HG03060 (cell line): ENCODE data around the gene CHMP2A.
A peak's percentile ranks its signal among the peaks of the same experiment; 100 is the strongest.
"Not testable (repeated sequence)": the region's sequence is repeated elsewhere in the genome, so short reads cannot be mapped to it uniquely, and the experiment has no call there.

Source experiments
- ATAC-seq: cut with Tn5 transposase; IDR thresholded peaks from one replicate; pipeline ENCODE4 v1.9.1; 2021; ENCODE audit warnings: low read depth, moderate number of reproducible peaks; ENCODE audit not compliant: unreplicated experiment

The CHMP2A gene

GRCh38 chr19:58542641-58543372, 12.1 kb downstream of the CHMP2A start:
- not testable (repeated sequence) for ATAC-seq

DNA sequence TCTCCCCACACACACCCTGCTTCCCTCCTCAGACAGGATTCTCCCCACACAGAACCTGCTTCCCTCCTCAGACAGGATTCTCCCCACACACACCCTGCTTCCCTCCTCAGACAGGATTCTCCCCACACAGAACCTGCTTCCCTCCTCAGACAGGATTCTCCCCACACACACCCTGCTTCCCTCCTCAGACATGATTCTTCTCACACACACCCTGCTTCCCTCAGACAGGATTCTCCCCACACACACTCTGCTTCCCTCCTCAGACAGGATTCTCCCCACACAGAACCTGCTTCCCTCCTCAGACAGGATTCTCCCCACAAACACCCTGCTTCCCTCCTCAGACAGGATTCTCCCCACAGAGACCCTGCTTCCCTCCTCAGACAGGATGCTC, 15.7 kb downstream of the CHMP2A start:
- not testable (repeated sequence) for ATAC-seq

DNA sequence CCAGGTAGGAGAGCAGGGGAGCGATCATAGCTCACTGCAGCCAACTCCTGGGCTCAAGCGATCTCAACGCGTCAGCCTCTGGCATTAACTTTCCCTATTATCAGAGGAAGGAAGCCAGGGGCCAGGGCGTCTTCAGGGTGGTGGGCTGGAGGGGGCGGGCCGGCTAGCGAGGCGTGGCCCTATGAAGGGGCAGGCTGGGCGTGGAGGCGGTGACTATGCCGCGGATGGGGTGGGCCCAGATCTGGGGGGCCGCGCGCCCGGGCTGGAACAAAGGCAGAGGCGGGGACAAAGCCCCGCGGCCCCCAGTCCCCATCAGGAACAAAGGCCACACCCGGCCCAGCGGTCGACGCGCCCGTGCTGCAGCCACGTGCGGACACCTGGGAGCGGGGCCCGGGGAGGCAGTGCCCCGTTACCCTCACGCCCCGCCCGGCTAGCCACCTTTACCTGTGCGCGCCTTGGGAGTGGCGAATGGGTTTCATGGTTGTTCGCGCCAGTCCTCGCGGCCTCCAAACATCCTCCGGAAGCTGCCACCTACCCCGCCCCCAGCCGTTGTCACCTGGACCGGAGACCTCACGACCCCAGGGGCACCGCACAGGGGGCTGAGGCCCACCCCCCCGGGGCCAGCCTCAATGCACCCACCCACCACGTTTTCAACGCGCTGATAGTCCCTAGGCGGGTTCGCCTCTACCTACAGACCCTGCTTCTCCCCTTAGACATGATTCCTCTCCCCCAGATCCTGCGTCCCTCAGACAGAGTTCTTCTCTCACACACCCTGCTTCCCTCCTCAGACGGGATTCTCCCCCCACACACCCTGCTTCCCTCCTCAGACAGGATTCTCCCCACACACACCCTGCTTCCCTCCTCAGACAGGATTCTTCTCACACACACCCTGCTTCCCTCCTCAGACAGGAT, 16.4 kb downstream of the CHMP2A start:
- ATAC-seq = no peak

DNA sequence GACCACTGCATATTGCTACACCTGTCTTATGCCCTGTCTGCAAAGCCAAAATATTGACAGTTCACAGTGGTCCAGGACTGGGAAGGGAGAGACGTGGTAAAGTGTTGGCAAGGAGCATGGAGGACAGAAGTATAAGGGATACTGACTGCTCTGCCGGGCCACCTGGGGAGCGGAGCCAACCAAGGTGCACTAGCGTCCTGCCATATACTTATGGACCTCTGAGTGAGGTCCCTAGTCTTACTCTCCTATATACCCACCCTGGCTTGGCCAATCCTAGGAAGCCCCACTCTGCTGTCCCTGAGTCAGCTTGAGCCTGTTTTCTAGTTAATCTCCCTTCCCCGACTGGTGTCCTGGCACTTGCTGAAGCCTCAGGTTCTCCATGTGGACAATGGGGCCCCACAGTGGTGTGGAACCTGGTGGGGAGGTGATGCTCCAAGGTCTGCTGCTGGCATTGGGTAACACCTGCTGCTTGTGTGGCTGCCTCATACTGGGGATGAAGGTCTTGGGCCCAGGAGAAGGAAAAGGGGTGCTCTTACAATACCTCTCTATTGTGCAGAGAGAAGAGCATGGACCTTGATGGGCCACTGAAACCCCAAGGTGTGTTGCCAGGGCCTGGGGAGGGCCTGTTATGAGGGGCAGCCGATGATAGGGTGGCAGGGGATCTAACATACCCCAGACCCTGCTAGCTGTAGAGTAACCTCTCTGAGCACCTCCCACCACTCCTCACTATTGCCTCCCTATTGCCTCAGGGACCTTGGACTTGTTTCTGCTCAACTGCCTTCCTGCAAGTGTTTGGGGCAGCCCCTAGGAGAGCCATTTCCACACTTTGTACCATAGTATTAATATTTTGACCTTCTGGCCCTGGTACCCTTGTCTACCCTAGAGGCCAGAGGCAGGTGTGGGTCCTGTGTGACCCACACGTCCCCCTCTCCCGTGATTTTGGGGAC, 17.8 kb downstream of the CHMP2A start:
- no peak for ATAC-seq

- no peak for ATAC-seq
These were observed 19.0 kb downstream of the CHMP2A start for GRCh38 chr19:58535857-58536256.

- ATAC-seq = no peak
These were observed 23.7 kb downstream of the CHMP2A start for GRCh38 chr19:58531034-58531840.

DNA sequence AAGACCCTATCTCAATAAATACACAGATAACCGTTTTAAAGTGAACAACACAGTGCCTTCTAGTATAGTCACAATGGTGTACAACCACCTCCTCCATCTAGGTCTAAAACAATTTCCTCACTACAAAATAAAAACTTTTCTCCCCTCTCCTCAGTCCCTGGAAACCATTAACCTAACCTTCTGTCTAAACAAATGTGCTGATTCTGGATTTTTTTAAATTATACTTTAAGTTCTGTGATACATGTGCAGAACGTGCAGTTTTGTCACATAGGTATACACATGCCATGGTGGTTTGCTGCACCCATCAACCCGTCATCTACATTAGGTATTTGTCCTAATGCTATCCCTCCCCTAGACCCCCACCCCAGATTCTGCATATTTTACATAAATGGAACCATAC, 25.5 kb downstream of the CHMP2A start:
- no peak for ATAC-seq

DNA sequence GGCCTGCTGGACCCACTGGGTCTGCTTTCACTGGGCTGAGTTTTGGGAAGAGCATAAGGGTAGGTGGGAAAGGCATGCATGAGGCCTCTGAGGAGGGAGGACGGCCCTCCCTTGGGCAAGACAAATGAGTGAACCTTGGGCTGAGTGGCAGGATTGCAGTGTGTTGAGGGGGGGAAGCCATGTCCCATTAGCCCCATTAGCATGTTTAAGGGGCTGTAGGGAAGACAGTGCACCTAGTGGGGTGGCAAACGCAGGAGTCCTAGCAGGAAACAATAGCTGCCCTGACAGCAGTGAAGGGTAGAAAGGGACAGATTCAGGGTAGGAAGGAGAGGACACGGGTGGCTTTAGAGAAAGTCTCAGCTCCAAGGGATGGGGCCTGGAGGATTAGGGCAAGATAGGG, 32.2 kb downstream of the CHMP2A start:
- no peak for ATAC-seq

DNA sequence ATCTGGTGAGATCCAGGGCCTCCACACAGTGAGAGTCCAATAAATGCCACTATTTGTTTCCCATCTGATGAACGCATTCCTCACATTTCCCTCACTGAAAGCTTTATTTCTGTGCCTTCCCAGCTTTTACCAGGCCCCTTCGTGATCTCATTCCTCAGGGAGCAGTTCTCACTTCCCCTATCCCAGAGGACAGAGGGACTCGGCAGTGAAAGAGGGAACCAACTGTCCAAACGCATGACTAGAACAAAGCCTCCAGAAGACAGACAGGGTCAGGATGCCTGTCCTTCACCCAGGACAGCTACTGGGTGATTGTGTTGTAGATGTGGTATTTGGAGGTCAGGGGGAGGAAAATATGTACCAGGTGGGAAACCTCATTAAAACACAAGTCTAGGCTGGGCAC, 33.3 kb downstream of the CHMP2A start:
- no peak for ATAC-seq

DNA sequence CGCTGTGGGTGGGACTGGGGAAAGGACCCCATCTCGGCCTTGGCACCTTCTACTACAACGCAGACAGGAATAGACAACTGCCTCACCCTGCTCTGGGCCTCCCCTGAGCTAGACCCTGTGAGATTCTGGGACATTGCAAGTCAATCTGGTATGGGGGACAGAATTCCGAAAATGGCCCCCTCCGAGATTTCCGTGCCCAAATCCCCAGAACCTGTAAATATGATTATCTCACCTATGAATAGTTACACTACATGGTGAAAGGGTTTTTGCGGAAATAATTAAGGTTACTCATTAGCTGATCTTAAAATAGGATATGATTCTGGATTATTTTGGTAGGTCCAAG, 34.7 kb downstream of the CHMP2A start:
- no peak for ATAC-seq

DNA sequence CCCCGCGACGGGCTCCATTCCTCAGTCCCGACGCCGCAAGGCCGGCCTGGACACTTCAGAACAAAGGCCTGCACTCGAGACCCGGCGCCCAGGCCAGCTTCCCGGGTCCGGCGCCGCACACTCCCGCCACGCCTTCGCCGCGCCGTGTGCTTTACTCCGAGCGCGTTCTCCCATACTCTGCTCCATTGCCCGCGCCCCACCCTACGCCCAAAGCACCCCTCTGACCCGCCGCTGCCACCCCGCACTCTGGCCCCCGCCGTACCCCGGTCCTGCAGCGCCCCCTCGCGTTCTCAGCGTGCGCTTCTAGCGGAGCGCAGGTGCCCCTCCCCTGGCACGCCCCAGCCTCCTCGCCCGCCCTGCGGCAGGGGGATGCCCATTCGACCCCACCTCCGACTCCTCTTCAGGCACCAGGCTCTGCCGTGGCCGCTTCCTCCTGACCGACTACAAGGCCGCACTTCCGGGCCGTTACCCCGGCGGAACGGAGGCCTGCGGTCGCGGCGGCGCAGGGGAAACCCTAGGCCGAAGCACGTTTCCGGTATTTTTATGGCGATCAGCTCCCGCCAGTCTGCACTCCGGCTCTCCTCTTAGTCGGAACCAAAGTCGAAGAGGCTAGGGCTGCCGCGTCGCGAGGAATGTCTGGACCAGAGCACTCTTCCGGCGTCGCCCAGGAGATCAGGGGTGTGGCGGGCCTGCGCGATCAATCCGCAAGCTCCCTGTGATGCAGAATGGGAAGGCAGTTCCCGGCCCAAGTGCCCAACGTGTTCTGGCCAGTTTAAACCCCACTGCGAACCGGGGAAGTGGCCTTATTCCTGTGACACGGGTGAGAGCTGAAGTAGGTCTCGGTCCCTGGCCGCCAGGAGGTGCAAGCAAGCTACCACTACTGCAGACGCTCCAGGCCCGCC, 35.3 kb downstream of the CHMP2A start, which contains the start of gene ZBTB45:
Gene ZBTB45 (minus strand): TSS at position 456 of the 902 bp plus-strand sequence. CDS start 2,137 bp downstream, outside the sequence.
- peak; percentile 78 for ATAC-seq

DNA sequence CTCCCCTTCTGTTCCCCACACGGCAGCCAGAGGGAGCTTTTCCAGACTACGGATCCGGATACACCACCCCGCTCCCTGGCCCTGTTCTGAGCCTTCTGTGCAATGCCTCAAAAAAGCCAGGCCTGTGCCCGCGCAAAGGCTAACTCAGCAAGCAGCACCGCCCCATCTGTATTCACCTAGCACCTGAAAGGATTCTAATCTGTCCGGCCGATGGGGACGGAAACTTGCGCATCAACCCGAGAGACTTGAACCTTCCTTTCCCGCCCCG, 35.9 kb downstream of the CHMP2A start:
- no peak for ATAC-seq

GRCh38 chr19:58518256-58519086, 36.4 kb downstream of the CHMP2A start:
- no peak for ATAC-seq

DNA sequence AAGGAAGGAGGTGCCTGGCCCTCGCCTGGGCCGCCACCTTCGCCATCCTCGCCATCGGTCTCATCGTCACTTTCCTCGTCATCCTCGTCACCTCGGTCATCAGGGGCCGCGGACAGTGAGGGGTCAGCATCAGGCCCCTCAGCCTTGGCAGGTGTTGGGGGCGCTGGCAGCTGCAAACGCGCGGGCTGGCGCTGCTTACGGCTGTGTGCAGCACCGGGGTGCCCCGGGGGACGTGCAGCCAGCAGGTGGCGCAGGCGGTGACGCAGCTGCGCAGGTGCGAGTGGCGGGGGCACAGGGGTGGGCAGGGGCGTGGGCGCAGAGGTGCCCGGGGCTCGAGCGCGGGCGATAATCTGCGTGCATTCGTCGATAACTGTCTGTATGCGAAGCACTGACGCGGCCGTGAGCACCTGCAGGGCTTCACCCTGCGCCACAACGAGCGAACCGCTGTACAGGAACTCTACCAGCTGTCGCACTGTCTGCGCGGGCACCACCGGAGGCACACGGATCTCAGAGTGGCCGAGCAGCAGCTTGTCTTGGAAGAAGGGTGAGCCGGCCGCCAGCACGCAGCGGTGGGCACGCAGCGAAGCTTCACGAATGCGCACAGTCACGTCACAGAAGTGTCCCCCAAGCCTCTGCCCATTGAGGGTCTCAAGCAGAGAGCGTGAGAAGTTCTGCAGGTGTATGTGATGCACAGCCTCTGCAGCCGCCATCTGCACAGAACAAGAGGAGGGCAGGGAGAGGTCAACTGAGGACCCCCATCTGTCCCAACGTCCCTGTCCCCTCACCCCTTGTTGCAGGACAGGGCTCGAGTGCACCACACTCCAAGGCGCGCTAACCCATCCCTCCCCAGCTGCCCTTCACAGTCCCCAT, 37.7 kb downstream of the CHMP2A start:
- ATAC-seq = no peak

- no peak for ATAC-seq
These were observed 38.6 kb downstream of the CHMP2A start for GRCh38 chr19:58516246-58516836.

DNA sequence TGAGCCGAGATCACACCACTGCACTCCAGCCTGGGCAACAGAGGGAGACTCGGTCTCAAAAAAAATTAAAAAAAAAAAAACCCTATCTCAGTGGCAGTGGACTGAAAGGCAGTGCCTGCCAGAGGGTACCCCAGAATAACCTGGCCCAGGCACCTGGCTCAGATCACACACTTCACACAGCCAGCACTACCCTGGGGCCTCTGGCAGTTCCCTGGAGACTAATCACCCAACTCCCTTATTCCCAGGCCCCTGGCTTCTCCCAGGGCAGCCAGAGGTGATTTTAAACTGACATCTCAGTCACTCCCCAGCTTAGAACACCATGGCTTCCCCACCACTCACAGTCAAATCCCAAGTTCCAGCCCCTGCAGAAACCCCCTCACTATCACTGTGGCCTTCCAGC, 39.6 kb downstream of the CHMP2A start:
- ATAC-seq = no peak

DNA sequence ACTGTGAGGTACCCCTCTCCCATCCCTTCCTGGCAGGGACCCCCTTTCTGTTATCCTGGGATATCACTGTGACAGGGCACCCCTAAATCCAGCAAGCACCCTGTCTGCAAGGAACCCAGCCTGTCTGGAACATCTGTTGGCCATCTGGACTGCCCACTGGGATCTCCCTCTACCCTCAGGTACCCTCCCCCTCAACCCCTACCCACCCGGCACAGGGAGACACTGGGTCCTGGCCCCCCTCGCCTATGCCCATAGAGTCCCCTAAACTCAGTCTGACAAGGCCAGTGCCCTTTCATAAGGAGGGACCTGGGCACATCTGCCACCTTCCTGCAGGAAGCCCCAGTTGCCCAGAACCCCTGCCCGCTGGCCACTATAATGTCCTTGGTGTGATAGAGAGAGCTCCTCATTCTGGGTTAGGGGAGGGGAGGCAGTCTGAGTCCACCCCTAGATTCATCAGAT, 40.3 kb downstream of the CHMP2A start:
- ATAC-seq = no peak
